OCI-LY3 (cell line): Measurements from ENCODE around the gene FRS3.

ENCODE experiments used
- EZH2phosphoT487 ChIP-seq: fragments of 200-600 bp; shearing (Covaris generic); IDR thresholded peaks from 2 replicates; pipeline ENCODE4 v1.6.1; 2018; ENCODE audit warnings: antibody characterized with exemption, mixed run types, low read depth
- TF ChIP-seq, protein P1 (sequence below): fragments of 200-600, 300-600 bp; sonication (generic); IDR thresholded peaks from 2 replicates; pipeline ENCODE4 v1.5.1; 2014; ENCODE audit warnings: antibody characterized with exemption, low read length, low read depth

DNA sequence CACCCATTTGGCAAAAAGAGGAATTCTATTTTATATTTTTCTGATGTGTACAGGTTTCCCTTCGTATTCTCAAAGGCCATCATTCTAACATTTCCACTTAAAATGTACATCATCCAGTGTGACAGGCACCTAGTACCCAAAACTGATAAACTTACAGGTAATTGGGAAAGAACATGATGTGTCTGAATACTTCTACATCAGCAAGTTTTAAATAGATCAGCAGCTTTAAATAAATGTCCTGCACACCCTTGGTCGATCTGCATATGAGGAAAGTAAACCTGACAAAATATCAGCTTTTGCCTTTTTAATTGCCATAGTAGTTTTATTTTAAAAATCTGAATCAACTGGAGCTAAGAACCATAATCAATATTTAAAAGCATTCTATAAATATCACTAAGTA, 34.3 kb upstream of the FRS3 start:
- TF ChIP-seq, protein P1, sequence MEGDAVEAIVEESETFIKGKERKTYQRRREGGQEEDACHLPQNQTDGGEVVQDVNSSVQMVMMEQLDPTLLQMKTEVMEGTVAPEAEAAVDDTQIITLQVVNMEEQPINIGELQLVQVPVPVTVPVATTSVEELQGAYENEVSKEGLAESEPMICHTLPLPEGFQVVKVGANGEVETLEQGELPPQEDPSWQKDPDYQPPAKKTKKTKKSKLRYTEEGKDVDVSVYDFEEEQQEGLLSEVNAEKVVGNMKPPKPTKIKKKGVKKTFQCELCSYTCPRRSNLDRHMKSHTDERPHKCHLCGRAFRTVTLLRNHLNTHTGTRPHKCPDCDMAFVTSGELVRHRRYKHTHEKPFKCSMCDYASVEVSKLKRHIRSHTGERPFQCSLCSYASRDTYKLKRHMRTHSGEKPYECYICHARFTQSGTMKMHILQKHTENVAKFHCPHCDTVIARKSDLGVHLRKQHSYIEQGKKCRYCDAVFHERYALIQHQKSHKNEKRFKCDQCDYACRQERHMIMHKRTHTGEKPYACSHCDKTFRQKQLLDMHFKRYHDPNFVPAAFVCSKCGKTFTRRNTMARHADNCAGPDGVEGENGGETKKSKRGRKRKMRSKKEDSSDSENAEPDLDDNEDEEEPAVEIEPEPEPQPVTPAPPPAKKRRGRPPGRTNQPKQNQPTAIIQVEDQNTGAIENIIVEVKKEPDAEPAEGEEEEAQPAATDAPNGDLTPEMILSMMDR: no peak
- TF ChIP-seq EZH2phosphoT487: no peak
